Omental fat pad (tissue), 4 donors: ENCODE data around the gene GPATCH8. TPM values are rescaled to one million over a fixed set of nuclear protein-coding genes. Genes with fewer than 3 reads are reported as not detected.

Experiments used
- ATAC-seq: fragments of 150-250 bp; one replicate; pipeline ENCODE4 v1.9.1; 2016; ENCODE audit warnings: mild to moderate bottlenecking, moderate library complexity; ENCODE audit not compliant: low FRiP score
- DNase-seq: peaks from one replicate; pipeline ENCODE4 v3.0.0-alpha.2; 2019; ENCODE audit warnings: low spot score
- CTCF ChIP-seq, 3 donors: fragments of 450-650 bp; IDR thresholded peaks; one replicate each; pipeline ENCODE4 v1.5.1; 2016 to 2017; ENCODE audit warnings: antibody characterized with exemption in 3 of 3, mild to moderate bottlenecking in 3 of 3, moderate library complexity in 2 of 3
- total RNA-seq, 4 donors: library from RNA; depleted of rRNA; stranded (reverse); fragments of >200 nt; gene quantifications; one replicate each; pipeline ENCODE4 v1.1.0, GENCODE V29; 2016

GPATCH8 gene
- total RNA-seq, 4 donors from 2014 or later: 25.7 to 58.5 (median 34.6) TPM

GRCh38 chr17:44451016-44451627, 52.1 kb downstream of the GPATCH8 start:
- TF ChIP-seq CTCF (IDR thresholded peaks at IDR 0.05): no peak
- ATAC-seq (no peak), DNase-seq (no peak)

GRCh38 chr17:44448412-44448811, 54.8 kb downstream of the GPATCH8 start:
- DNase-seq (no peak), ATAC-seq (no peak)
- no peak for TF ChIP-seq CTCF (IDR thresholded peaks at IDR 0.05)

GRCh38 chr17:44444735-44445105, 58.5 kb downstream of the GPATCH8 start:
- ATAC-seq (no peak), DNase-seq (no peak)

GRCh38 chr17:44442806-44443205, 60.4 kb downstream of the GPATCH8 start:
- TF ChIP-seq CTCF (IDR thresholded peaks at IDR 0.05): no peak
- no peak for ATAC-seq

More at GRCh38 chr17:44444735-44445105, 58.5 kb downstream of the GPATCH8 start:
- TF ChIP-seq CTCF (IDR thresholded peaks at IDR 0.05): no peak

GRCh38 chr17:44439168-44439567, 64.0 kb downstream of the GPATCH8 start:
- no peak for DNase-seq
- no peak for TF ChIP-seq CTCF (IDR thresholded peaks at IDR 0.05)
- no peak for ATAC-seq

More at GRCh38 chr17:44442806-44443205, 60.4 kb downstream of the GPATCH8 start:
- no peak for DNase-seq

- DNase-seq: no peak
- no peak for TF ChIP-seq CTCF (IDR thresholded peaks at IDR 0.05)
- no peak for ATAC-seq
Measured at GRCh38 chr17:44438636-44439035, 64.6 kb downstream of the GPATCH8 start.

- no peak for TF ChIP-seq CTCF (IDR thresholded peaks at IDR 0.05)
- DNase-seq (no peak), ATAC-seq (no peak)
Measured at GRCh38 chr17:44436336-44436735, 66.9 kb downstream of the GPATCH8 start.
